Measurements from ENCODE around the gene STK24.

The STK24 gene

DNA sequence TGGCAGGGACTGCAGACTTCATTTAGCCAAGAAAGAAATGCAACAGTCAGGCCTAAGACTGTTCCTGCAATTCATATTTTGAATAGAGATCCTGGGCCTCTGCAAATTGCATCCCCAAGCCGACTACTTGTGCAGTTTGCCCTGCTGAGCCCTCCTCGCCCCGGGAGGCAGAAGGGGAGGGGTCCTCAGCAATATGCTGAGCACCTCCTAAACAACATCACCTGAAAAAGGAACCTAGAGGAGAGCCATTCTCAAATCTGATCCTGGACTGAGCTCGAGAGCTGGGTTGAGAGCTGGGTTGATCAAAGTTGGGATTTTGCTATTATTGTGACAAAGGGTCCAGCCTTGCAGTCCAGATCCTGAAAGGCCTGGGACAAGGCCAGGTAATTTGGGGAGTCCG is 129.8 kb downstream of the STK24 start:
- DNase-seq, result no peak

DNA sequence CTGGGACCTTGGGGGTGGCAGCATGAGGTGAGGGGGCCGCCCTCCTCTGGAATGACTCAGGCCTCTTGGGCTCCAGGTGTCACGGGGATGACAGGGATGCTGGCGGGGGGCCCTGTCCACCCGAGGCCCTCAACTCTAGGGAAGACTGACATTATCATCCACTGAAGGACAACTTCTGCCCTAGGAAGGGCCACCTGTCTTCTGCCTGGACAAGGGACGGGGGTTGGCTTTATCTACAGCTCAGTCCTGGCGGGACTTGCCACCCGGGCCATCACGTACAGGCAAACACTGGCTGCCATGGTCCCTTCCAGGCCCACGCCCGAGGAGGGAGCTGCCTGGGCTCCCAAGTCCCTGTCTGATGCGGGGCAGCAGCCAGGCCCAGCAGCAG is 130.7 kb downstream of the STK24 start:
- no peak for DNase-seq

DNA sequence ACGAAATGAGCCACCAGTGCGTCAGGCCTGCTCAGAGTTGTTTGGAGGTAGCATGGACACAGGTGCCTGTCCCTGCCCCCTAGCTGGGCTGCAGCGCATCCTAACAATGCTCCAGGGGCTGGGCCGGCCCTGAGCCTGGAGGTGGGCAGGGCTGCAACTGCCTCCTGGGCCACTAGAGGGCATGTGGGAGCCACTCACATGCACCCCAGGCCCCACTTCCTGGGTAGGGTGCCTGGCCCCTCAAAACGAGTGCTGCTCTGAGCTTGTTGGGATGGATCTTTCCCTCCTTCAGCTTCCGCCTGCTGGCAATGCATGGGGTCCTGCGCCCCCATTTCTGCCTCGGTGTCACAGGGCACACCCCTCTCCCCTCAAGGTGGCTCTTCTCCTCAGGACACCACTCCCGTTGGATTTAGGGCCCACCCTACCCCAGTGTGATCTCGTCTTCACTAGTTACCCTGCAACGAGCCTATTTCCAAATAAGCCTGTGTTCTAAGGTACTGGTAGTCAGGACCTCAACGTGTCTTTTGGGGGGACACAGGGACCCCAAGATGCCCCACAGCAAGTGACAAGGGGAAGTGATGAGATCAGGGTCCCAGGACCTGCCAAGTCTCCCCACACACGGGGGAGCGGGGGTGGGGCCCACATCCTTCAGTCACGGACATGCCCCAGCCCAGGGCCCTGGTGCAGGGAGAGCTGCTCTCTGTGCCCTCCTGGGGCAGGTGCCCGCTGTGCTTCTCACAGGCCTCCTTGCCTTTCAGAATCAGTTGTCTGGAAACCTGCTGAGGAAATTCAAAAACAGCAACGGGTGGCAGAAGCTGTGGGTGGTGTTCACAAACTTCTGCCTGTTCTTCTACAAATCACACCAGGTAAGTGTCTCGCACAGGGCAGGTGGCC is 131.3 kb downstream of the STK24 start:
- DNase-seq, result no peak

DNA sequence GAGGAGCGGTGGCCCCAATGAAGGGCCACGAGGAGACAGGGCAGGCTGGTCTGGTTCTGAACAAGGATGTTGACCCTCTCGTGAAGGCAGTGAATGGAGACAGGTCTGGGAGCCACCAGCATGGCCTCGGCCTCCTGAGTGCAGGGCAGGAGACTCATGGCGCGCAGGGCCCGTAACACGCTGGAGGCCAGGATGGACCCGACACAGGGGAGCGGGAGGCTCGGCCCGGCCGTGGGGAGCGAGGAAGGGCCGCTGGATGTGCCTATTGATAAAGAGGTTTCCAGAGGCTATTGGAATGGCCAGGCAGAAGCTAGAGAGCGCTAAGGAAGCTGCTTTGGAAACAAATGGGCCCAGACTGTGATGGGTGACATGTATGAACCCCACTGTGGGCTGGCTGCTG is 132.5 kb downstream of the STK24 start:
- no peak for DNase-seq

DNA sequence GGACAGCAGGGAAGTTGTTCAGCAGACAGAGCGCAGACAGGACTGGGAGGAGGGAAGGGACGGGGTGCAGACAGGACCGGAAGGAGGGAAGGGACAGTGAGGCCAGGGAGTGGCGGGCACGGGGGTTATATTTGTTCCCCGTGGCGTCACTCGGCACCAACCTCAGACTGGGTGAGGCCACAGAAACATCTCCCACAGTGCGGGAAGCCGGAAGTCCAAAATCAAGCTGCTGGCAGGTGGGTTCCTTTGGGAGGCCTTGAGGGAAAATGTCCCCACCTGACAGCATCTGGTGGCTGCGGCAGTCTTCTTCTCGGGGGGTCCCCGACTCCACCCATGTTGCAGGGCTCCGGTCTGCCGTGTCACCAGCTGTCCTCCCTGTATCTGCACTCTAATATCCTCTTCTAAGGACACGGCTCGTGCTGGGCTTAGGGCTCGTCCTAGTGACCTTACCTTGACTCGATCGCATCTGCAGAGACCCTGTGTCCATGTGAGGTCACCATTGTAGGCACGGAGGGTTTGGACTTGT is 133.0 kb downstream of the STK24 start:
- no peak for DNase-seq

DNA sequence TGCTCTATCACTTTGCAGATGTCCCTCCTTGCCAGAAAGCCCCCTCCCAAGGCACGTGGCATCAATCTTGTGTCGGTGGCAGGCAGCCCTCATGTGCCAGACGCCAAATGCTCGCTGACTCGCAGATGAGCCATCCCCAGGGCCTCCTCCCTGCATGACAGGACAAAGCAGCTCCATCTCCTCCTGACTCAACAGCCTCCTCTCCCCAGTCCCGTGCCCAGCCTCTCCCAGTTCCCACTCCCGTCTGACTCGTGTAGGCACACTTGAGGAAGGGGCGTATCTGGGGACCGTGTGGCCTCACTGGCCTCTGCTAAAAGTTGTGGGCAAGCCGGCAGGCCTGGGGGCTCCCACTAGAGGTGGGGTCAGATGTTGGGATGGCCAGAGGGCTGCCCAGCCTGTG is 133.6 kb downstream of the STK24 start:
- no peak for DNase-seq

DNA sequence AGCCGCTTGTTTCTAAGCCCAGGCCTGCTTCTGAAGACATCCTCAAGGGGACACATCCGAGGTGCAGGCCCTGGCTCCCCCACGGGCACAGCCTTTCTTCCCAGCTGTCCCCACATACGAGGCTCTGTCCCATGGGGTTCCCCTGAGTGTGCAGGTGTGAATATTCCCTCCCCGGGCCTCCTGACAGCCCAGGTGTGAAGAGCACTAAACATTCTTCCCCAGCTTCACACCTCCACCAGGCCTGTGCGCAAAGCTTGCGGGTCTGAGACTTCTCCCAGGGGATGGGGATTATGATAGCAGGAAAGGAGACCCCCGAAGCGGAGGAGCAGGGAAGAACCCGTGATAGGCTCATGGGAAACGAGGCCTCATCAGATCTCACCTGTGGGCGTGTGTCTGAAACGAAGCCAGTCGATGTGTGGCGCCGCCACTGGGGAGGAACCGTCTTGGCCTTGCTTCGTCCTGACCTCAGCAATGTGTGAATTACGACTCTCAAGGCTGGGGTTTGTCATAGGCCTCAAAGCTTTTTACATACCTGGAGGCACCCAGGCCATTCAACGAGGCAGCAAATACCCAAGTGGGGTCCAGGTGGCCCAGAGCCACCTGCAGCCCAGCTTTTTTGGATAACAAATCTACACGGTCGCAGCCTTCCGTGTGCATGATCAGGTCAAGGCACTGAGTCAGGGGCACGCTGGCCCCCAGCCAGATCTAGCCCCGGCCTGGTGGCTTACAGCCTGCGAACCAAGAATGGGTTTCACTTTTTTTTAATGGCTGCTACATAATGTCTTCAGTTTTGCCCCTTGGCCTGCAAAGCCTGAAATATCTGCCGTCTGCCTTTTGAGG is 134.3 kb downstream of the STK24 start:
- no peak for DNase-seq

DNA sequence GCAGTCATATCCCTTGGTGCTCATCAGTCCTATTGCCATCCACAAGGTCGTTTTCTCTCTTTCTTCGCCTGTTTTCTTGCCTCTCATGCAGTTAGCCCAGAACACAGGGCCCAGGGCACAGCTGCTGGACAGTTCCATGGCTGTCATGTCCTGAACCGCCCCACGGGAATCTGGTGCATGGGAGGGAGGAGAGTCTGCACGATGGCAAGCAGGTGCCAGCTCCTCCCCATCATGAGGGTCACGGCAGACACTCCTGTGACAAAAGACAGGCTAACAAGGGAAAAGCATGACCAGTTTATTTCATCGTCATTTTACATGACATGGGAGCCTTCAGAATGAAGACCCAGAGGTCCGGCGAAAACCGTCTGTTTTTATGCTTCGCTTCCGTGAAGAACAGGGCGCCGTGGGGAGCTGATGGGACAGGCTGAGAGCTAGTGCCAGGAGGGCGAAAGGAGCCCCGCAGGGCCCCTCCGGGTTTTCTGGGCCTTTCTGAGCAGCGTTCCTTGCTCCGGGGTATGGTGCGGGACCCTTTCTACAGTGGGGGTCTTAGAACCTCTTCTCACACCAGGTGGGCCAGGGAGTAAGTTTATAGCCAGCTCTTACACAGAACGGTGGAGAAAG is 135.7 kb downstream of the STK24 start:
- no peak for DNase-seq

DNA sequence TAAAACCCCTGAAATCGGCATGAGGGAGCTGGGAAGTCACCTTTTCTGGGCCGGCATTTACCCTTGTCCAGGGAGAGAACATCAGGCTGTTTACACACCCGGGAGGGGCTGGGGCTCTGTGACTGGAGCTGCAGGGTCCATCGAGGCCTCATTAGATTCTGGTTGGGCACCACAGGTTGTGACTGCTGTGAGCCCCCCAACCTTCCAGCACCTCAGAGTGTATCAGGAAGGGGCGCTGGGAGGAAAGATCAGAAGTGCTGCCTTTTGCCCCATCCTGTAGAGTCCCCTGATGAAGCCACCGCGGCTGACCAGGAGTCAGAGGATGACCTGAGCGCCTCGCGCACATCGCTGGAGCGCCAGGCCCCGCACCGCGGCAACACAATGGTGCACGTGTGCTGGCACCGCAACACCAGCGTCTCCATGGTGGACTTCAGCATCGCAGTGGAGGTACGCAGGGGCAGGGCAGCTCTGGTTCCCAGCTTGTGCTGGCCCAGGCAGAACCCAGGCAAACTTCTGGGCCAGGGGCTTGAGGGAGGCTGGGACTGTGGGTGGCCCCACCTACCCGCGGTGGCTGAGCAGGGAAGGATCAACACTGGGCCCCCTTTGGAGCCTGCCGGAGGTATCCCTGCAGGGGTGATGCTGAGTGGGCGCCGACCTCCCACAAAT is 136.4 kb downstream of the STK24 start:
- no peak for DNase-seq

DNA sequence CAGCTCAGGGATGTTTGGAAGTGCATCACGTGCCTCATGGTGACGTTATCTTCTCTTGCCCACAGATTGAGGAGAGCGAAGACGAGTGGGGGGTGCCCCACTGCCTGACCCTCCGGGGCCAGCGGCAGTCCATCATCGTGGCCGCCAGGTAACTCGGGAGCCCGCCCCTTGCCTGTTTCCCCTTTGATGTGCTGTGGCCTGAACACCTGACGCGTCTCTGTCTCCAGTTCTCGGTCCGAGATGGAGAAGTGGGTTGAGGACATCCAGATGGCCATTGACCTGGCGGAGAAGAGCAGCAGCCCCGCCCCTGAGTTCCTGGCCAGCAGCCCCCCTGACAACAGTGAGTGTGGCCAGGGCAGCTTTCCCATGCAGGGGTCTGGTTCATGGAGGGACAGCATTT is 137.0 kb downstream of the STK24 start:
- no peak for DNase-seq

DNA sequence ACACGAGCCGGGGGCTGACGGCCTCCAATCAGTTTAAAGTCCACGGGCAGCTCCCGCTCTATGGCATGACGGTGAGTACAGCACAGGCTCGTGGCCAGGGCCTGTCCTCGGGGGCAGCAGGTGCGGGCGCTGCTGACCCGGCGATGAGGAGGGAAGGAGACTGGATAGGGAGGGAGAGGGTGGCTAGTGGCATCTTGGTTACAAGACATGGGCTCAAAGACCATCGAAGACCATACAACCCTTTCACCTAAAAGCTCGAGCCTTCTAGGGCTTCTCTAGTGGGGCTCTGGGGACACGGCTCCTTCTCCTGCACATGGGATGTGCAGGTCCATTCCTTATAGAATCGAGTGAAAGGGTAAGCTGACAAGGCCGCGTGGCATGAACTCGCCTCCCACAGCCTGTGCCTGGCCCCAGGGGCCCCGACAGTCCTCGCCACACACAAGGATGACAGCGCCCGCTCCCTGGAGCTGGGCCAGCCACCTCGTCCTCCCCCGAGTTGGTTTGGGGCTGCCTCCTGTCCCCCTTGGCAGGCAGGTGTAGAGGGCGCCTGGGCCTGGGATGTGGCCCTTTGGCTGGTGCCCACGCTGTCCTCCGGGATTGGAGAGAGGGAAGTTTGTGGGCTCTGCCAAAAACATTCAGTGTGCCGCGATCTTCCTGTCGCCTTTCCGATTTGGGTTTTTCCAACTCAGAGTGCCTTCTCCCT is 137.6 kb downstream of the STK24 start:
- no peak for DNase-seq

DNA sequence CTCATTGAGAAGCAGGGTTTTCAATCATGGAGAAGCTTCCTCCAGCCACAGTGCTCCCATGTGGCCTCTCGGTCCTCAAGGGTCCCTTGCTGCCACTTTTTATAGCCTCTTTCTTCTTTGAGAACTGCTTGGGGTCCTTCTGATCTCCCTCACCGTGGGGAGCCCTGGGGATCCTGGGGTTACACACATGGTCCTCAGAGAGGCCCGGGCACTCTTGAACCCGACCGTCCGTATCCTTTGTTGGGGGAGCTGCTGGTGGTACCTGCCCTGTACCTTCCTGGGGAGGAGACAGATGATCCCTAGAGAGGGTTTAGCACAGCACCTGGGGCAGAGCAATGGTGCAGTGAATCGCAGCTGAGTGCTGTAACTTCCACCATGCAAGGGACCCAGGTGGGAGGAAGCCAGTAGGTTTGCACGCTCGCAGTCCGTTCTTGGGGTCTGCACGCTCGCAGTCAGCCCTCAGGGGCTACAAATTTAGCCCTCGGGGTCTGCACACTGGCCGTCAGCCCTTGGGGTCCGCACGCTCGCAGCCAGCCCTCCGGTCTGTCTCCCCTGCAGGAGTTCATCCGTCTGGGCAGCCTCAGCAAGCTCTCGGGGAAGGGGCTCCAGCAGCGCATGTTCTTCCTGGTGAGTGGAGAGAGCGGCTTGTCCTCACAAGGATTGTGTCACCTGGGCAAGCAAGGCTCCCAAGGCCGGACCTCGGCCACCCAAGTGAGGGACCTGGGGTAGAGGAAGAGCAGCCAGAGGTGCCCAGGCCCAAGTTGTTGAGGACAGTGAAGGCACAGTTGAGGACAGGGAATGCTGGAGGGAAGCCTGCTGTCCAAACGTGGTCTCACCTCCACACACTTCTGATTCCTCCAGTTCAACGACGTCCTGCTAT is 138.4 kb downstream of the STK24 start:
- DNase-seq, result no peak

DNA sequence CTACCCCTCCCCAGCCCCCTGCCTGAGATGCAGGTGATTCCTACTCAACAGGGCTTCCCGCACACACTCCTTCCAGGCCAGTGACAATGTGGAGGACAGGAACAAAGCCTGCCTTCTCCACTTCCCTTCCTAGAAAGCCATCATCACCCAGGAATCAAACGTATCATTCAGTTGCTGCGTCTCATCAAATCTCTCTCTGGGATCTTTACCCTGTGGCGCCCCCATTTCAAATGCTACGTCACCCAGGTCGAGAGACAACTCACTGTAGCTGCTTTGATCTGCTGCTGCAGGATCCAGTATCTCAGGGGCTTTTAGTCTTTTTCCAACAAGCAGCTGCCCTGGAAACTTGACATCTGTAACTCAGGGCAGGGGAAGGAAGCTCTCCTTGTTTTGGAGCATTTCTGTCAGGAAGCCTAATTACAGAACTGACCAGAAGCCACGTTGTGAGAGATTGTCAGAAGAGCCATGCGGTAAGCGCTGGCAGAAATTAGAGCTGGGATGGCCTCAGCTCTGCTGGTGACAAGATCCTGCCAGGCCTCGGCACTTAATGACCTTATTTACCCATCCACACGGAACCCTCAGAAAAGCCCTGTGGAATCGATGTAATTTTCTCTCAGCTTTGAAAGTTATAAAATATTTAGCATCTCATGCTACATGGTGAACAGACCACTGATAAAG is 140.5 kb downstream of the STK24 start:
- DNase-seq, result no peak

DNA sequence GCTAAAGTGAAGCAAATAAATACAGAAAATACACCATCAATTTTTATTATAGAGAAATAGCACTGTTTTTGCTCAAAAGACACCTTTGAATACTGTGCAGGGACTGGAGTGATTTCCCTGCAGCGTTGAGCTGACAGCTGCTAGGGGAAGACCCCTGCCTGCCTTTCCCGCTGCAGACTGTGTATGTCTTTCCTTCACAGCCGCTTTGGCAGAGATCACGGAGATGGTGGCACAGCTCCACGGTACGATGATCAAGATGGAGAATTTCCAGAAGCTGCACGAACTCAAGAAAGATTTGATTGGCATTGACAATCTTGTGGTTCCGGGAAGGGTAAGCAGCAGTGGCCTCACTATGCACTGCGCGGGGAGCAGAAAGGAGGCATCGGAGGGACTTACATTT is 141.5 kb downstream of the STK24 start:
- no peak for DNase-seq

DNA sequence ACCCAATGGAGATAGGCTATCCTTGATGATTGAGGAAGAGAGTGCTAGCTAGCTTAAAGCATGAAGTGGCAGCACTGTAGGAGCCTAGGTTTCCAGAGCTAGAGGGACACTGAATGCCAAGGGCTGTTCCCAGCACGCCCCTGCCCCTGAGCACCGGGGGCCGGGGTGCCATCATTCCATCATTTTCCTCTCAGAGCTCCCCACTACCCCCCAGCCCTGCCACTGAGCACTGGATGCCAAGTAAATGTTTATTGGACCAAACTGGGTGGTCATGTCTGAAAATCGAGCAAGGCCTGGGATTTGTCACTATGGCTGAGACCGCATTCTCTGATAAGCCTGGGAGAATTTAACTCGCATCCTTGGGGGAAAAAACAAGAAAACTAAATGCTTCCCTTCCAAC is 142.8 kb downstream of the STK24 start:
- no peak for DNase-seq

DNA sequence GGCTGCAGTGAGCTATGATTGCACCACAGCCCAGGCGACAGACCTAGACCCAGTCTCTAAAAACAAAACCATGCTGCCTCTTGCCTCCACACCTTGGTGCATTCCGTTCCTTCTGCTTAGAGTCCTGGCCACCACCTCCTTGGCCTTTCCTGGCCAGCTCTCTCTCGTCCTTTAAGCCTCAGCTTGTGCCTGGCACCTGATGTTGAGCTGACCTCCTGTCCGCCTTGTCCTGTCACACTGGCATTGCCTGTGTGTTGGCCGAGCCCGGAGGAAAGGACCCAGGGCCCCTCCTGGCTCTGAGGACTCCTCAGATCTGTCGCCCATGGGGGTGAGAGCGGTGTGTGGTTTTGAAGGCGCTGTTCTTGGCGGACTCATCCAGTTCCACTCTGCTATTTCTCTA is 143.3 kb downstream of the STK24 start:
- DNase-seq, result no peak

DNA sequence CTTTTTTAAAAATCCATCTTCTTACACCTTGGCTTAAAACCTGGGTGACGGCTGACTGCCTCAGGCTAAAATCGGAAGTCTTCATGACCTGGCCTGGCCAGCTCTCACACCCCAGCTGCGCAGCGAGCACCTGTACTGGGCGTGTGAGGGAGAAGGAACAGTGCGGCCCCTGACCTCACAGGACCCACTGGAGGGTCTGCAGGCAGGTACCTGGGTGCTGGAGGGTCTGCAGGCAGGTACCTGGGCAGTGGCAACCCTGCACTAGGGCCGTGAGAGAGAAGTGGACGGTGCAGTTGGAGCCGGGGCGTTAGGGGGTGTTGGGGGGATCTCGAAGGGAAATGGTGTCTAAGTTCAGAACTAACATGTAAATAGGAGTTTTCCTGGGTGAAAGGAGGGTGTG is 144.3 kb downstream of the STK24 start:
- no peak for DNase-seq

DNA sequence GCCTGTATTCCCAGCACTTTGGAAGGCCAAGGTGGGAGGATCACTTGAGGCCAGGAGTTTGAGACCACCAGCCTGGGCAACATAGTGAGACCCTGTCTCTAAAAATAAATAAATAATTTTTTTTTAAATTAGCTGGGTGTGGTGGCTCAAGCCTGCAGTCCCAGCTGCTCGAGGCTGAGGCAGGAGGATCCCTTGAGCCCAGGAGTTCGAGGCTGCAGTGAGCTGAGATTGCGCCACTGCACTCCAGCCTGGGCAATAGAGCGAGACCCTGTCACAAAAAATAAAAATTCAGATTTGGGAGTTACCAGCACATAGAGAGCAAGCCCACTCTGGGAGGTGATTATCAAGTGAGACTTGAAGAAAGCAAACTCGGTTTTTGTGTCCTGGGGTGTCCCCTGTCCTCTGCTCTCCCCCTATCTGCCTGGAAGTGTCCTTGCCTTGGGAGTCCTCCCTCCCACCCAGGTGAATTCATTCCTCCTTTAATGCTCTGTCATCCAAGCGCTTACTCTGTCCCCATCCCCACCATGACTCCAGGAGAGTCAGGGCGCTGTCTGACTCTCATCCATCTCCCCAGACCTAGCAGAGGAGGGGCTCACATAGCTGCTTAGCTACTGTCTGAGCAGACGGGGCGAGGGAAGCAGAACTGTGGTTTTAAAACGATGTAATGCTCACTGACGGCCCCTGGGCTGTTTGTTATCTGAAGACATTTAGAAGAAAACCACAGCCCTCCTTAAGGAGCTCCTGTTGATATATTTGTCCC is 146.8 kb downstream of the STK24 start:
- no peak for DNase-seq

DNA sequence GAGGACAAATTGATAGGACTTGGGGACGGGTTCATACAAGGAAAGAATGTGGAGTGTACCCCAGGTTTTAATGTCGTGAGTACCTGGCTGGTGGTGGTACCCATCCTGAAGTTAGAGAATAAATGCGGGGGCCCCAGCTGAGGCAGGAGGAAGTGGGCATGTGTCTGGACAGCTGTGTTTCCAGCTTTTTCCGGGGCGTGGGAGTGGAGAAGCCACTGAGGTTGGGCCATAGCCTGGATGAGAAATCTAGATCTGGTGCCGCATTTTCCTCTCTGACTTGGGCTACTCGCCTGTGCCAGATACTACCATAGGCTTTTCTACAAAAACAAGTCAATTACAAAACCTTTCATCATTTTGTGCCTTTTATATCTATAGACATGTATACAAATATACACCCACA is 147.4 kb downstream of the STK24 start:
- no peak for DNase-seq

DNA sequence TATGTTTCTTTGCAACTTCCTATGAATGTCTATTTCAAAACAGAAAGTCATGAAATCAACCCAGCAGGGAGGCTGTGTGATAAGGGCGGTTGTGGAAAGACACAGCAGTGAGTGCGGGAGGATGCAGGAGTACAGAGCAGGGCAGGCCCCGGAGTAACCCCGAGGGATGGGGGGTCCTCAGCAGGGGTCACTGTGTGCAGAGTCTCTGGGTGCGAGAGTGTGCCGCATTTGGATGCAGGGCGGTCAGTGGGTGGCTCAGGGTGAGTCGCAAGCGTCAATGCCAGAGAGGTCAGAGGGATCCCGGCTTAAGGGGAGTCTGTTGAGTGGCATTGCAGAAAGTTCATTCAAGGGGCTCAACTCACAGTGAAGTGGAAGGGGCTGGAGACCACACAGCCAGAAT is 147.8 kb downstream of the STK24 start:
- no peak for DNase-seq
